ENCODE results near the gene SLC29A4.

GRCh38 chr7:5234852-5235831, 47.6 kb upstream of the SLC29A4 start:
- TF ChIP-seq CTCF (IDR thresholded peaks at IDR 0.05) = no peak
- TF ChIP-seq POLR2AphosphoS5 (IDR thresholded peaks at IDR 0.05) = no peak
- TF ChIP-seq POLR2A (IDR thresholded peaks at IDR 0.05) = no peak
- no peak for TF ChIP-seq EP300 (IDR thresholded peaks at IDR 0.05)
